ENCODE measurements around the gene MACROD1. TPM values are rescaled to one million over a fixed set of nuclear protein-coding genes. Genes with fewer than 3 reads are reported as not detected.

Gene MACROD1
- total and polyA plus RNA-seq, 7 donors = 147 to 281 (median 180) TPM

DNA sequence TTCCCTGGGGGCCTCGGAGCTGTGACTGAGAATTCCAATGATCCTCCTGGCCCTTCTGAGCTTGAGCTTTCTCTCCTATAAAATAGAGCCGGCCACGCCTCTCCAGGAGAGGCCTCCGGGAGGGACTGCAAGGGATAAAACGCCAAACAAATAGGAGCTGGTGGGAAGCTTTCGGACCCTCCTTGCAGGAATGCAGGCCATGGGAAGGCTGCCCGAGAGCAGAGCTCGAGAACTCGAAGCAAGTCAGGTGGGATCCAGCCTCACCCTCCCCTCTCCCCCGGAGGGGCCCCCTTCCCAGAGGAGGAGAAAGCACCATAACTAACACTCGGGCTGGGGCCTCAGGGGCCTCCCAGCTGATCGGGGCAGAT lies 95.6 kb downstream of the MACROD1 start:
- TF ChIP-seq, protein P1, sequence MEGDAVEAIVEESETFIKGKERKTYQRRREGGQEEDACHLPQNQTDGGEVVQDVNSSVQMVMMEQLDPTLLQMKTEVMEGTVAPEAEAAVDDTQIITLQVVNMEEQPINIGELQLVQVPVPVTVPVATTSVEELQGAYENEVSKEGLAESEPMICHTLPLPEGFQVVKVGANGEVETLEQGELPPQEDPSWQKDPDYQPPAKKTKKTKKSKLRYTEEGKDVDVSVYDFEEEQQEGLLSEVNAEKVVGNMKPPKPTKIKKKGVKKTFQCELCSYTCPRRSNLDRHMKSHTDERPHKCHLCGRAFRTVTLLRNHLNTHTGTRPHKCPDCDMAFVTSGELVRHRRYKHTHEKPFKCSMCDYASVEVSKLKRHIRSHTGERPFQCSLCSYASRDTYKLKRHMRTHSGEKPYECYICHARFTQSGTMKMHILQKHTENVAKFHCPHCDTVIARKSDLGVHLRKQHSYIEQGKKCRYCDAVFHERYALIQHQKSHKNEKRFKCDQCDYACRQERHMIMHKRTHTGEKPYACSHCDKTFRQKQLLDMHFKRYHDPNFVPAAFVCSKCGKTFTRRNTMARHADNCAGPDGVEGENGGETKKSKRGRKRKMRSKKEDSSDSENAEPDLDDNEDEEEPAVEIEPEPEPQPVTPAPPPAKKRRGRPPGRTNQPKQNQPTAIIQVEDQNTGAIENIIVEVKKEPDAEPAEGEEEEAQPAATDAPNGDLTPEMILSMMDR (IDR thresholded peaks at IDR 0.05) = no peak
- intact Hi-C loops (cut with DNase I) = no loop called here
- Histone ChIP-seq H3K4me3 (no peak overlapping the region), H3K27ac (no peak overlapping the region), H3K4me1 (peaks cover 35% of the 10 kb centered on the region), H3K27me3 (ENCODE audit: insufficient read depth in 3 of 3, low read length in 2 of 3) (no peaks in the 10 kb centered on the region), H3K36me3 (ENCODE audit: insufficient read depth in 1 of 2, low read depth in 1 of 2) (no peaks in the 10 kb centered on the region), H3K9me3 (no peaks in the 10 kb centered on the region)
- 78 to 84% (median 82%) methylated on average over 12 of the region's 12 CpGs for WGBS, 3 donors
- no peak for ATAC-seq
- no peak for DNase-seq

DNA sequence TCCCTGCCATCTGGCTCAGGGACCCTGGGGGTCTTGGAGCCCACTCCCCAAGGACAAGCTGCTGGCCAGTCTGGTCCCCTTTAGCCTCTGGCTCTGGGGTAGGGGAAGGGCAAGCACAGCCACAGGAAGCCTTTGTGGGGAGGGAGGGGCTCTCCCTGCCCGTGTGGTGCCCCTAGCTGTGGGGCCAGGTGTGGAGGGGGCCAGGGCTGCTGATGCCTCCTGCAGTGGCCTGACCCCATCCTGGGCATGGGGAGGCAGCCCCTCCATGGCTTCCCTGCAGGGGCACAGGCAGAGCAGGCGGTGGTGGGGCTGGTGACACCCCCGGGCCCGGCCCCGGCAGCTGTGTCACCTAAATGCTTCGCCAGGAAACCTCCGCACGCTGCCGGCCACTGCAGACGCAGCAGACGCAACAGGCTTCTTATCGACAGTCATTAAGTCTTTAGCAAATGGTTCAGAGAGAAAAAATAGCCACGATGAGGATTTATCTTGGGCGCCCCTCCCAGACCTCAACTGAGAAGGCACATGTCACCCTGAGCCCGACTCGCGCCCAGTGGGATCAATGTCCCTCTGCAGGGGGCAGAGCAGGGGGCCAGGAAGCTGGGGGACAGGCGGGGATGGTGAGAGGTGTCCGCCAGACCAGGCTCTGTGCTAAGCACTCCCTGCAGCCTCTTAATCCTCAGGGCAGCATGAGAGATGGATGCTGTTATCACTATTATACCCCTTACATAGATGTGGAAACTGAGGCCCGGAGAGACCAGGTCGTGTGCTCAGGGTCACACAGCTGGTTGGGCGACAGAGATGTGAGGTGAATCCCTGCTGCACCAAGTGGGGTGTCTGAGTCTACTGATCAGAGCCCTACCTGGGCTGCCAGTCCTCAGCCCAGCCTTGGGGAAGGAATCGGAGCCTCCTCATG lies 96.3 kb downstream of the MACROD1 start:
- Histone ChIP-seq H3K36me3 (ENCODE audit: insufficient read depth in 1 of 2, low read depth in 1 of 2) (no peaks in the 10 kb centered on the region), H3K4me3 (no peak overlapping the region), H3K27me3 (ENCODE audit: insufficient read depth in 3 of 3, low read length in 2 of 3) (no peaks in the 10 kb centered on the region), H3K27ac (no peak overlapping the region), H3K9me3 (no peaks in the 10 kb centered on the region), H3K4me1 (peaks cover 29% of the 10 kb centered on the region)
- intact Hi-C loops (cut with DNase I) = no loop called here
- 73 to 82% (median 77%) methylated on average over 23 of the region's 23 CpGs for WGBS, 3 donors
- TF ChIP-seq, protein P1 (IDR thresholded peaks at IDR 0.05) = no peak
- no peak for ATAC-seq
- no peak for DNase-seq

DNA sequence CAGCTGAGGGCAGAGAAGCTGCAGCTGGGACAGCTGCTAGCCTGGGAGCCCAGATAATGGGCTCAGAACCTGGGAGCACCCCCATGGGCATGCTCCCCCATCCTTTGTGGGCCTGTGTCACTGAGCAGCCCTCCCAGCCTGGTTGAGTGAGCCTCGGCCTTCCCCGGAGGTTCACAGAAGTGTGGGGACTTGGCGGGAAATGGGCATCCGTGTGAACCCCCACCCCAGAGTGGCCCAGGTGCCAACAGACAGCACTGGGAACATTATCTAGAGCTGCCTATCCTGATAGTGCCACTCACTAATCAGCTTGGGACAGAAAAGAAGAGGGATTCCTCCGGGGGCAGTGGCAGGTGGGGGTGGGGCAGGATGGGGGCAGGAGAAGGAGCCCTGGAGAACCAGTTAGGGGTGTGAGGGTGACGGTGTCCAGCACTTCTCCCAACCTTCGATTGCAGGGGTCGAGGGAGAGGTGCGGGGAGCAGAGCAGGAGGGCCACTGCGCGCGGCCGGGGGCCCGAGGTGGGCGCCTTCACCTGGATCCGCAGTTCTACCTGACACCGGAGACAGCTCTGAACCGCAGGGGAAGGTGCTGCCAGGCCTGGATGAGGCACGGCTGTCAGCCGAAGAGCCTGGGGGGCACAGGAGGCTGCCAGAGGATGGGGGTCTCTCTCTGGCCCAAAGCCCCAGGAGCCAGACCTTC lies 97.1 kb downstream of the MACROD1 start:
- Histone ChIP-seq H3K9me3 (no peaks in the 10 kb centered on the region), H3K27ac (no peak overlapping the region), H3K4me3 (no peak overlapping the region), H3K27me3 (ENCODE audit: insufficient read depth in 3 of 3, low read length in 2 of 3) (no peaks in the 10 kb centered on the region), H3K36me3 (ENCODE audit: insufficient read depth in 1 of 2, low read depth in 1 of 2) (no peaks in the 10 kb centered on the region), H3K4me1 (peaks cover 21% of the 10 kb centered on the region)
- WGBS, 3 donors = 87 to 93% (median 92%) methylated on average over 18 to 20 of the region's 20 CpGs
- TF ChIP-seq, protein P1 (IDR thresholded peaks at IDR 0.05) = no peak
- DNase-seq (no peak), ATAC-seq (no peak)
- intact Hi-C loops (cut with DNase I) = no loop called here

DNA sequence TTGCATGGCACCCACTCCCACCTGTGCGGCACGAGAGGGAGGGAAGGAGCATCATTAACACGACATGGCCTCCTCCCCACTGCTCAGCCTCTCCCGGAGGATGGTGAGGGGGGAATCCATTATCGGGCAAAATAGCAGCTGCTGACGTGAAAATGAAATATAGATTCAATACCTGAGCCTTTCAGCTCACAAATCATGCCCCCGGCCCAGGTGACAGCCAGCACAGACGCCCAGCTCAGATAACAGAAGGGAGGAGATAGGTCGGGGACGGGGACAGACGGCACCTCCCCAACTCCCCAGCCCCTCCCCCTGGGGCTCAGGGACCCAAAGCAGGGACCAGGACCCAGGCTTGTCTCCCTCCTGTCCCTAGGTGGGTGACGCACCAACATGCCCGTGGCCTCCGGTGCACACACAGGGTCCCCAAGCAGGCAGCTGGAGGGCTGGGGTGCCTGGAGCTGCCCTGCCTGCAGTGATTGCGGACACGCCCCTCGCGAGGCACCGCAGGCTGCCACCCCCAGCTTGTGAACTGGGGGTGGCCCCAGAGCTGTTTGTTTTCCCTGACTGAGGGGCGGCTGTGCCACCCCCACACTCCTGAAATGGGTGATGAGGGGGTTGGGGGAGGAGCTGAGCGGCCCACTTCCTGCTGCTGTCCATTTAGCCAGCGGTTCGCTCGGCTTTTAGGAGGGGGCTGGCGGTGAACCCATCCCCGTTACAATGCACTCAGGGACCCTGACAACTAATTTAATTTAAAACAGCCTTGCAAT lies 98.5 kb downstream of the MACROD1 start:
- no peak for DNase-seq
- Histone ChIP-seq H3K36me3 (ENCODE audit: insufficient read depth in 1 of 2, low read depth in 1 of 2) (no peaks in the 10 kb centered on the region), H3K4me1 (peaks cover 8% of the 10 kb centered on the region), H3K9me3 (no peaks in the 10 kb centered on the region), H3K27ac (no peak overlapping the region), H3K4me3 (no peak overlapping the region), H3K27me3 (ENCODE audit: insufficient read depth in 3 of 3, low read length in 2 of 3) (no peaks in the 10 kb centered on the region)
- WGBS, 3 donors = 75 to 80% (median 78%) methylated on average over 26 of the region's 26 CpGs
- intact Hi-C loops (cut with DNase I) = no loop called here
- ATAC-seq = no peak
- TF ChIP-seq, protein P1 (IDR thresholded peaks at IDR 0.05) = no peak

Data from psoas muscle (tissue), 8 donors.